H1 (cell line): ENCODE measurements around the gene TP73. TPM values are rescaled to one million over a fixed set of nuclear protein-coding genes. Genes with fewer than 3 reads are reported as not detected.
A peak's percentile ranks its signal among the peaks of the same experiment; 100 is the strongest.

Source experiments
- CTCF ChIA-PET: fragments of 300-600 bp; sonication (Branson Sonifier 250); formaldehyde crosslinking; loops from one replicate; lab custom pipeline; 2021; ENCODE audit not compliant: partially characterized antibody; lab: Charles Lee
- POLR2A ChIA-PET: fragments of 300-600 bp; sonication (Branson Sonifier 250); formaldehyde crosslinking; loops from one replicate; lab custom pipeline; 2021; ENCODE audit warnings: inconsistent platforms; ENCODE audit not compliant: partially characterized antibody; lab: Charles Lee
- DNase-seq, 2 experiments: peaks; one replicate each; pipeline versions ENCODE4 v3.0.0 to v3.0.0-alpha.2; 2010 to 2022; ENCODE audit warnings: low spot score in 2 of 2, low read depth in 1 of 2, mixed read lengths in 1 of 2
- FAIRE-seq: peaks from 2 replicates; lab custom pipeline; 2011; peaks lifted over from hg19 to GRCh38; lab: Jason Lieb, UNC
- H2AFZ ChIP-seq: 2 replicates; pipeline ENCODE4 v1.8.1; 2012; ENCODE audit warnings: low read length, inconsistent platforms
- H2AK5ac ChIP-seq: 2 replicates; pipeline ENCODE4 v1.6.1; 2013; ENCODE audit warnings: low read depth, low read length
- H2BK120ac ChIP-seq: replicated peaks from 2 replicates; pipeline ENCODE3; 2013; ENCODE audit warnings: low read depth, low read length, inconsistent platforms
- H2BK12ac ChIP-seq: 2 replicates; pipeline ENCODE4 v1.6.1; 2013; ENCODE audit warnings: low read depth, low read length
- H2BK15ac ChIP-seq: 2 replicates; pipeline ENCODE4 v1.6.1; 2013; ENCODE audit warnings: low read length
- H2BK20ac ChIP-seq: 2 replicates; pipeline ENCODE4 v1.6.1; 2013; ENCODE audit warnings: low read length
- H2BK5ac ChIP-seq: 2 replicates; pipeline ENCODE4 v1.6.1; 2013; ENCODE audit warnings: low read depth, low read length
- H3K14ac ChIP-seq: 2 replicates; pipeline ENCODE4 v1.6.1; 2013; ENCODE audit warnings: inconsistent platforms; ENCODE audit not compliant: insufficient read length
- H3K18ac ChIP-seq: 2 replicates; pipeline ENCODE4 v1.6.1; 2013; ENCODE audit warnings: low read length; ENCODE audit errors: extremely low read depth
- H3K23ac ChIP-seq: 2 replicates; pipeline ENCODE4 v1.6.1; 2013; ENCODE audit warnings: inconsistent platforms; ENCODE audit not compliant: insufficient read length
- H3K23me2 ChIP-seq: 2 replicates; pipeline ENCODE4 v1.6.1; 2013; ENCODE audit warnings: low read depth, low read length
- H3K27ac ChIP-seq: 2 replicates; pipeline ENCODE4 v1.6.1; 2011; ENCODE audit warnings: low read depth, low read length, inconsistent platforms
- H3K27me3 ChIP-seq, 4 experiments: replicated peaks in 1 of 4; 1 replicate in 1 of 4; 2 replicates in 3 of 4; pipeline versions ENCODE4 v1.6.1 to v1.8.1; 2011 to 2013; ENCODE audit warnings: low read length in 3 of 4, mild to moderate bottlenecking in 3 of 4, inconsistent platforms in 2 of 4, mixed read lengths in 2 of 4, moderate library complexity in 1 of 4; ENCODE audit not compliant: control insufficient read depth in 3 of 4, insufficient read depth in 3 of 4; ENCODE audit errors: extremely low read depth in 1 of 4
- H3K36me3 ChIP-seq, 4 experiments: 2 replicates each; pipeline versions ENCODE4 v1.6.1 to v1.8.1; 2011 to 2013; ENCODE audit warnings: mild to moderate bottlenecking in 4 of 4, low read length in 3 of 4, moderate library complexity in 2 of 4, control low read depth in 1 of 4, inconsistent platforms in 1 of 4; ENCODE audit not compliant: insufficient read depth in 4 of 4, control insufficient read depth in 2 of 4
- H3K4ac ChIP-seq: replicated peaks from 2 replicates; pipeline ENCODE3; 2013; ENCODE audit warnings: low read length, low read depth, mixed read lengths, inconsistent platforms; ENCODE audit not compliant: insufficient read length
- H3K4me1 ChIP-seq, 4 experiments: replicated peaks in 1 of 4; 1 replicate in 1 of 4; 2 replicates in 3 of 4; pipeline versions ENCODE4 v1.6.1 to v1.8.1; 2011 to 2013; ENCODE audit warnings: low read length in 3 of 4, inconsistent platforms in 2 of 4, mixed read lengths in 1 of 4; ENCODE audit not compliant: insufficient read depth in 4 of 4, control insufficient read depth in 3 of 4
- H3K4me2 ChIP-seq, 2 experiments: 2 replicates each; pipeline versions ENCODE4 v1.6.1 to v1.8.1; 2011 to 2013; ENCODE audit warnings: low read depth in 2 of 2, low read length in 2 of 2, control low read depth in 1 of 2, inconsistent platforms in 1 of 2, mild to moderate bottlenecking in 1 of 2; ENCODE audit not compliant: insufficient read depth in 1 of 2
- H3K4me3 ChIP-seq, 4 experiments: fragments of 200-600, 300-600 bp in 1 of 4; sonication (generic), shearing (Covaris generic), sonication (Bioruptor Twin) in 1 of 4; 2 replicates each; pipeline versions ENCODE4 v1.5.1 to v1.8.1; 2011 to 2016; ENCODE audit warnings: low read length in 4 of 4, low read depth in 3 of 4, control low read depth in 2 of 4, inconsistent platforms in 2 of 4, mild to moderate bottlenecking in 2 of 4, mixed read lengths in 1 of 4, moderate library complexity in 1 of 4; ENCODE audit not compliant: insufficient read depth in 2 of 4; ENCODE audit errors: extremely low read depth in 1 of 4
- H3K56ac ChIP-seq: replicated peaks from 2 replicates; pipeline ENCODE3; 2013; ENCODE audit warnings: low read depth, mild to moderate bottlenecking, mixed read lengths, low read length, inconsistent platforms; ENCODE audit not compliant: insufficient read length
- H3K79me1 ChIP-seq: 2 replicates; pipeline ENCODE4 v1.6.1; 2013; ENCODE audit warnings: low read depth, low read length, control low read depth
- H3K79me2 ChIP-seq, 2 experiments: 2 replicates each; pipeline versions ENCODE4 v1.6.1 to v1.8.1; 2012 to 2013; ENCODE audit warnings: low read length in 2 of 2, mild to moderate bottlenecking in 2 of 2, inconsistent platforms in 1 of 2; ENCODE audit not compliant: insufficient read depth in 2 of 2, control insufficient read depth in 1 of 2
- H3K9ac ChIP-seq, 4 experiments: replicated peaks in 1 of 4; 1 replicate in 1 of 4; 2 replicates in 3 of 4; pipeline versions ENCODE4 v1.6.1 to v1.8.1; 2011 to 2013; ENCODE audit warnings: low read depth in 3 of 4, low read length in 3 of 4, control low read depth in 2 of 4, mild to moderate bottlenecking in 2 of 4, moderate library complexity in 2 of 4, inconsistent platforms in 1 of 4; ENCODE audit errors: extremely low read depth in 1 of 4
- H3K9me3 ChIP-seq, 2 experiments: 2 replicates each; pipeline versions ENCODE4 v1.6.1 to v1.8.1; 2012 to 2013; ENCODE audit warnings: mild to moderate bottlenecking in 2 of 2, moderate library complexity in 2 of 2, control low read depth in 1 of 2, inconsistent platforms in 1 of 2, low read depth in 1 of 2, low read length in 1 of 2, mixed read lengths in 1 of 2; ENCODE audit not compliant: insufficient read depth in 2 of 2
- H4K20me1 ChIP-seq, 2 experiments: replicated peaks in 1 of 2; 2 replicates each; pipeline versions ENCODE3 to v1.8.1; 2011 to 2013; ENCODE audit warnings: inconsistent platforms in 2 of 2, low read length in 2 of 2, mild to moderate bottlenecking in 1 of 2; ENCODE audit not compliant: insufficient read depth in 2 of 2, control insufficient read depth in 1 of 2
- H4K5ac ChIP-seq: 2 replicates; pipeline ENCODE4 v1.6.1; 2013; ENCODE audit warnings: low read length, low read depth, mixed read lengths, inconsistent platforms; ENCODE audit not compliant: insufficient read length
- H4K8ac ChIP-seq: 2 replicates; pipeline ENCODE4 v1.8.0; 2013; ENCODE audit warnings: mild to moderate bottlenecking, moderate library complexity, low read length, inconsistent platforms; ENCODE audit not compliant: insufficient read depth; ENCODE audit errors: extremely low read depth
- H4K91ac ChIP-seq: replicated peaks from 2 replicates; pipeline ENCODE3; 2013; ENCODE audit warnings: low read length, mixed read lengths, inconsistent platforms; ENCODE audit not compliant: insufficient read length
- EZH2 ChIP-seq: fragments of 200-600 bp; sonication (generic); IDR thresholded peaks from 2 replicates; pipeline ENCODE4 v1.7.1; 2012; ENCODE audit warnings: low read depth, mild to moderate bottlenecking, moderate library complexity, low read length, inconsistent platforms; ENCODE audit not compliant: severe bottlenecking
- GABPA ChIP-seq: IDR thresholded peaks from 2 replicates; pipeline ENCODE4 v1.6.1; 2011; ENCODE audit warnings: mild to moderate bottlenecking, low read length, moderate library complexity, borderline replicate concordance; ENCODE audit not compliant: insufficient read depth
- HDAC2 ChIP-seq, 2 experiments: fragments of 300-600 bp in 1 of 2; sonication (generic) in 1 of 2; IDR thresholded peaks; 2 replicates each; pipeline ENCODE4 v1.6.1; 2011 to 2012; ENCODE audit warnings: low read depth in 2 of 2, low read length in 2 of 2, mild to moderate bottlenecking in 2 of 2, moderate library complexity in 2 of 2, borderline replicate concordance in 1 of 2, inconsistent platforms in 1 of 2
- SIN3A ChIP-seq, 2 experiments: IDR thresholded peaks in 1 of 2; conservative IDR thresholded peaks in 1 of 2; 2 replicates each; pipeline ENCODE4 v1.6.1; 2011 to 2012; ENCODE audit warnings: low read length in 2 of 2, improper control_type of control experiment in 1 of 2, low read depth in 1 of 2, mild to moderate bottlenecking in 1 of 2
- WGBS, 2 experiments: shearing (Covaris generic) in 1 of 2; methylation state at CpG; one replicate each; pipeline versions ENCODE4 v1.1.6 to v1.1.7; 2013 to 2015; ENCODE audit warnings: low lambda C conversion rate in 2 of 2, mixed read lengths in 2 of 2, inconsistent platforms in 1 of 2, low coverage in 1 of 2, missing lambda C conversion rate in 1 of 2; ENCODE audit not compliant: insufficient replicate concordance in 2 of 2, insufficient coverage in 1 of 2, insufficient read length in 1 of 2; ENCODE audit errors: extremely low coverage in 1 of 2, missing lambda C conversion rate in 1 of 2; 5-methylcytosine and 5-hydroxymethylcytosine counted together
- polyA plus RNA-seq, 7 experiments: library from polyadenylated mRNA; depleted of rRNA in 3 of 7; stranded (reverse) in 5 of 7; unstranded in 2 of 7; fragments of >200 nt in 5 of 7; fragments of 200-250 nt in 2 of 7; gene quantifications; 1 replicate in 5 of 7; 2 replicates in 1 of 7; 4 replicates in 1 of 7; pipeline versions ENCODE4 v1.2.1 to v1.2.3, GENCODE V29; 2011 to 2013; ENCODE audit warnings: missing spikeins in 2 of 7, mixed read lengths in 2 of 7
- total RNA-seq: library from RNA; stranded (reverse); fragmentation: NEBNext Ultra II Directional; extraction: Animal tissue kit (Norgen Biotek cat#: 25700); gene quantifications from 2 replicates; pipeline ENCODE4 v1.2.1, GENCODE V29; 2021
- TF ChIP-seq, protein P1 (sequence below): IDR thresholded peaks from 2 replicates; pipeline ENCODE4 v1.6.1; 2012; ENCODE audit warnings: inconsistent platforms
- TF ChIP-seq, protein P2 (sequence below), 3 experiments: IDR thresholded peaks; 1 replicate in 2 of 3; 2 replicates in 1 of 3; pipeline versions ENCODE4 v1.5.1 to v1.6.1; 2011; ENCODE audit warnings: low read length in 3 of 3, mild to moderate bottlenecking in 3 of 3, inconsistent platforms in 2 of 3, low read depth in 1 of 3, moderate library complexity in 1 of 3; ENCODE audit not compliant: insufficient read depth in 1 of 3; ENCODE audit errors: control extremely low read depth in 1 of 3

TP73 gene
- total and polyA plus RNA-seq, 2 of the 8 experiments (the other 6 are each of a cell fraction or from before 2014, with no cell fraction given): 2.6 to 3.1 TPM

DNA sequence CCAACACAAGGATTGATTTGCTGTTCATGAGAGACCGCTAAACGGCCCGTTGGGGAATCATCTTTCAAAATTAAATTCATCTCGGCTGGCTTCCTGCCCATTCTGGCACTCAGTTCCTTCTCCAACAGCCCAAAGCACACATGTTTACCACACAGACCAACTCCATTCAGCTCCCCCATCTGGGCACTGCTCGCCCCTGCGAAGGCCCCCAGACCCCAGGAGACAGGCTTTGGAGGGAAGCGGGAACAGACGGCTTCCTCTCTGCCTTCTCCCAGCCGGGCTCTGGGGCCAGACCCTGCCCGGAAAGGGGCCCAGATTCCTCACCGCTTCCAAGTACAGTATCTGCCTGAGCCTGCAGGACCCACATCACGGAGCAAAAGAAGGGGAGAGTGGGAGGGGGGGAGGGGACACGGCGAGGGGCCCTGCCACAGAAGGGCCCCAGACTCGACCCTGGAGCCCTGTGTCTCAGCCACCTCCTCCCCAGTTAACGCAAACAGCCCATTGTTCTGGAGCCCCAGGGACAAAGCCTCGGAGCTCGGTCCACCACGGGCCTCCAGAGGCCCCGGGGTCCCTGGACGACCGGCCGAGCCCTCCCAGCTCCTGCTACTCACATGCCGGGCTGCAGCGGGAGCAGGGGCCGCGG lies 41.7 kb upstream of the TP73 start:
- Histone ChIP-seq H3K79me2 (peaks cover 0 to 9% of the 10 kb centered on the region in 2 experiments; a peak in 1 of 4 replicates), H3K4me1 (peaks cover 0 to 37% (median 22%) of the 10 kb centered on the region in 4 experiments; a peak in 6 of 7 replicates), H2BK15ac (peak overlapping the region; percentile 46; the same call in 1 of the 2 replicates), H2BK12ac (no peak overlapping the region), H3K27ac (no peak overlapping the region), H3K36me3 (no peaks in the 10 kb centered on the region), H2BK120ac (no peak overlapping the region), H4K5ac (no peak overlapping the region), H3K9me3 (no peaks in the 10 kb centered on the region), H3K18ac (no peak overlapping the region; the same call in 1 of the 2 replicates), H2BK5ac (no peak overlapping the region; the same call in 1 of the 2 replicates), H3K9ac (peak overlapping the region in 3 of 4 experiments; percentile 45 to 78 (median 57); a peak in 4 of 7 replicates), H3K4ac (no peak overlapping the region), H3K4me2 (peak overlapping the region; percentile 83 to 92), H4K91ac (peak overlapping the region; percentile 10), H3K56ac (peak overlapping the region; percentile 56), H4K8ac (no peak overlapping the region), H3K27me3 (peaks cover 3 to 16% (median 12%) of the 10 kb centered on the region in 4 experiments), H3K79me1 (no peaks in the 10 kb centered on the region; the same call in 1 of the 2 replicates), H3K23me2 (peaks cover 11% of the 10 kb centered on the region; the same call in 1 of the 2 replicates), H3K14ac (no peak overlapping the region), H2AK5ac (no peak overlapping the region), H2AFZ (no peak overlapping the region), H3K23ac (no peak overlapping the region), H2BK20ac (no peak overlapping the region), H4K20me1 (peaks cover 2 to 5% of the 10 kb centered on the region in 2 experiments), H3K4me3 (peak overlapping the region; percentile 69 to 77 (median 72))
- DNase-seq (no peak), FAIRE-seq (no peak)
- POLR2A ChIA-PET: interaction anchor here (1.0 to 2.2 kb wide), 4 partner anchors 9 to 114 kb away, joined by 3 to 9 read pairs (median 4); no protein-coding TSS in a partner anchor
- WGBS, 2 experiments: 11% methylated on average over 22 of the region's 27 CpGs; no CpG with 5 or more reads in 1 of the 2 experiments
- CTCF ChIA-PET: interaction anchor here (0.7 to 6.4 kb wide), 10 partner anchors 9 to 158 kb away, joined by 3 to 84 read pairs (median 5); no protein-coding TSS in a partner anchor
- TF ChIP-seq, protein P1, sequence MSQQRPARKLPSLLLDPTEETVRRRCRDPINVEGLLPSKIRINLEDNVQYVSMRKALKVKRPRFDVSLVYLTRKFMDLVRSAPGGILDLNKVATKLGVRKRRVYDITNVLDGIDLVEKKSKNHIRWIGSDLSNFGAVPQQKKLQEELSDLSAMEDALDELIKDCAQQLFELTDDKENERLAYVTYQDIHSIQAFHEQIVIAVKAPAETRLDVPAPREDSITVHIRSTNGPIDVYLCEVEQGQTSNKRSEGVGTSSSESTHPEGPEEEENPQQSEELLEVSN: 0 out of 2 replicates have a peak, but pooled peaks have one; percentile 18
- TF ChIP-seq EZH2 (no peak), HDAC2 (IDR thresholded peaks at IDR 0.05; ENCODE audit: borderline replicate concordance in 1 of 2, low read depth in 2 of 2, low read length in 2 of 2) (no peak), SIN3A (conservative IDR thresholded peaks at IDR 0.05 in 1 of 2, IDR thresholded peaks at IDR 0.05 in 1 of 2; ENCODE audit: low read depth in 1 of 2, low read length in 2 of 2) (0 out of 4 replicates have a peak, but pooled peaks of 1 of the 2 experiments have one; percentile 39), GABPA (0 out of 2 replicates have a peak, but pooled peaks have one; percentile 21)
- TF ChIP-seq, protein P2, sequence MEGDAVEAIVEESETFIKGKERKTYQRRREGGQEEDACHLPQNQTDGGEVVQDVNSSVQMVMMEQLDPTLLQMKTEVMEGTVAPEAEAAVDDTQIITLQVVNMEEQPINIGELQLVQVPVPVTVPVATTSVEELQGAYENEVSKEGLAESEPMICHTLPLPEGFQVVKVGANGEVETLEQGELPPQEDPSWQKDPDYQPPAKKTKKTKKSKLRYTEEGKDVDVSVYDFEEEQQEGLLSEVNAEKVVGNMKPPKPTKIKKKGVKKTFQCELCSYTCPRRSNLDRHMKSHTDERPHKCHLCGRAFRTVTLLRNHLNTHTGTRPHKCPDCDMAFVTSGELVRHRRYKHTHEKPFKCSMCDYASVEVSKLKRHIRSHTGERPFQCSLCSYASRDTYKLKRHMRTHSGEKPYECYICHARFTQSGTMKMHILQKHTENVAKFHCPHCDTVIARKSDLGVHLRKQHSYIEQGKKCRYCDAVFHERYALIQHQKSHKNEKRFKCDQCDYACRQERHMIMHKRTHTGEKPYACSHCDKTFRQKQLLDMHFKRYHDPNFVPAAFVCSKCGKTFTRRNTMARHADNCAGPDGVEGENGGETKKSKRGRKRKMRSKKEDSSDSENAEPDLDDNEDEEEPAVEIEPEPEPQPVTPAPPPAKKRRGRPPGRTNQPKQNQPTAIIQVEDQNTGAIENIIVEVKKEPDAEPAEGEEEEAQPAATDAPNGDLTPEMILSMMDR (IDR thresholded peaks at IDR 0.05; ENCODE audit: control extremely low read depth in 1 of 3, insufficient read depth in 1 of 3, low read depth in 1 of 3, low read length in 3 of 3): peak in 2 of 3 experiments; percentile 11 to 17; a peak in 2 of 4 replicates
